Osteocyte (in vitro differentiated cells): ENCODE measurements around the gene IGF2. TPM values are rescaled to one million over a fixed set of nuclear protein-coding genes. Genes with fewer than 3 reads are reported as not detected.

ENCODE experiments used
- DNase-seq: peaks from one replicate; pipeline ENCODE4 v3.0.0; 2021; ENCODE audit warnings: mixed read lengths; ENCODE audit not compliant: unreplicated experiment; ENCODE audit errors: extremely low spot score
- H3K27ac Mint-ChIP-seq: one replicate; pipeline ENCODE4 v1.8.0; 2021; ENCODE audit warnings: mild to moderate bottlenecking, mixed read lengths; ENCODE audit not compliant: unreplicated experiment
- H3K27me3 Mint-ChIP-seq: one replicate; pipeline ENCODE4 v1.8.0; 2021; ENCODE audit warnings: mixed read lengths; ENCODE audit not compliant: unreplicated experiment
- H3K36me3 Mint-ChIP-seq: one replicate; pipeline ENCODE4 v1.8.0; 2021; ENCODE audit warnings: mixed read lengths; ENCODE audit not compliant: unreplicated experiment
- H3K4me1 Mint-ChIP-seq: one replicate; pipeline ENCODE4 v1.8.0; 2021; ENCODE audit warnings: mixed read lengths; ENCODE audit not compliant: unreplicated experiment
- H3K4me3 Mint-ChIP-seq: one replicate; pipeline ENCODE4 v1.8.0; 2021; ENCODE audit warnings: mild to moderate bottlenecking, moderate library complexity, mixed read lengths; ENCODE audit not compliant: unreplicated experiment
- H3K9me3 Mint-ChIP-seq: one replicate; pipeline ENCODE4 v1.8.0; 2021; ENCODE audit warnings: mixed read lengths; ENCODE audit not compliant: unreplicated experiment
- total RNA-seq: library from RNA; stranded (reverse); gene quantifications from 2 replicates; pipeline ENCODE4 v1.2.1, GENCODE V29; 2021
- TF ChIP-seq, protein P1 (sequence below): fragments of 200-600 bp; sonication (generic); IDR thresholded peaks from 2 replicates; pipeline ENCODE4 v1.5.0; 2021; ENCODE audit warnings: antibody characterized with exemption, mild to moderate bottlenecking, moderate library complexity

The IGF2 gene
- total RNA-seq, 1 donor from 2014 or later = 590 TPM

GRCh38 chr11:2174361-2174760 lies 35.2 kb upstream of the IGF2 start:
- no peaks in the 10 kb centered on the region for H3K27me3 Mint-ChIP-seq
- no peaks in the 10 kb centered on the region for H3K9me3 Mint-ChIP-seq
- H3K4me1 Mint-ChIP-seq = peaks cover 10% of the 10 kb centered on the region
- no peak overlapping the region for H3K4me3 Mint-ChIP-seq
- TF ChIP-seq, protein P1, sequence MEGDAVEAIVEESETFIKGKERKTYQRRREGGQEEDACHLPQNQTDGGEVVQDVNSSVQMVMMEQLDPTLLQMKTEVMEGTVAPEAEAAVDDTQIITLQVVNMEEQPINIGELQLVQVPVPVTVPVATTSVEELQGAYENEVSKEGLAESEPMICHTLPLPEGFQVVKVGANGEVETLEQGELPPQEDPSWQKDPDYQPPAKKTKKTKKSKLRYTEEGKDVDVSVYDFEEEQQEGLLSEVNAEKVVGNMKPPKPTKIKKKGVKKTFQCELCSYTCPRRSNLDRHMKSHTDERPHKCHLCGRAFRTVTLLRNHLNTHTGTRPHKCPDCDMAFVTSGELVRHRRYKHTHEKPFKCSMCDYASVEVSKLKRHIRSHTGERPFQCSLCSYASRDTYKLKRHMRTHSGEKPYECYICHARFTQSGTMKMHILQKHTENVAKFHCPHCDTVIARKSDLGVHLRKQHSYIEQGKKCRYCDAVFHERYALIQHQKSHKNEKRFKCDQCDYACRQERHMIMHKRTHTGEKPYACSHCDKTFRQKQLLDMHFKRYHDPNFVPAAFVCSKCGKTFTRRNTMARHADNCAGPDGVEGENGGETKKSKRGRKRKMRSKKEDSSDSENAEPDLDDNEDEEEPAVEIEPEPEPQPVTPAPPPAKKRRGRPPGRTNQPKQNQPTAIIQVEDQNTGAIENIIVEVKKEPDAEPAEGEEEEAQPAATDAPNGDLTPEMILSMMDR = no peak
- no peaks in the 10 kb centered on the region for H3K36me3 Mint-ChIP-seq
- no peak for DNase-seq
- H3K27ac Mint-ChIP-seq = no peak overlapping the region

- no peak for DNase-seq
- TF ChIP-seq, protein P1 = no peak
- Mint-ChIP-seq H3K27ac (no peak overlapping the region), H3K4me1 (peaks cover 4% of the 10 kb centered on the region), H3K27me3 (no peaks in the 10 kb centered on the region), H3K4me3 (no peak overlapping the region), H3K36me3 (no peaks in the 10 kb centered on the region), H3K9me3 (no peaks in the 10 kb centered on the region)
Measured at GRCh38 chr11:2173761-2174160, 34.6 kb upstream of the IGF2 start.

DNA sequence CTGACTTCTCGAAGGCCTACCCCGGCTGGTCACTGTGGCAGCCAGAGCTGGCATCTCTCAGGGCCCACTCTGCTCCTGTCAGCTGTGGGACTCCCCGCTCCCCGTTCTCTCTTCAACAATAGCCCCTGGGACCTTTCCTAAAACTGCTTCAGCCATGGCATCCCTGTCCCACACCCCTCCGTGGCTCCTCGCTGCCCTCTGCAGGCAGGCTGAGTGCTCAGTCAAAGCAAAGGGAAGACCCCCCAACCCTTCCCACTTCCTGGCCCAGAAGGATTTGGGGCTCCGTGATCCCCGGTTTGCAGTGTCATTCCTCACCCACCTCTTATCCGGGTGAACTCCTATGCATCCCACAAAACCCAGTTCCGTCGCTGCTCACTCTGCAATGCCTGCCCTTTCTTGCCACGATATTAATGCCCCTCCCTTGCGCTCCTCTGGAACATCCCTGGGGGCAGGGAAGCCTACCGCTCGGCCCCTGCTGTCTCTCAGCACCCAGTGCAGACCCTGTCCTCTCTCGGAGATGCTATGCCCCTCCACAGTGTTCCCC lies 34.0 kb upstream of the IGF2 start:
- Mint-ChIP-seq H3K9me3 (no peaks in the 10 kb centered on the region), H3K4me3 (no peak overlapping the region), H3K27me3 (no peaks in the 10 kb centered on the region), H3K27ac (no peak overlapping the region), H3K4me1 (peaks cover 2% of the 10 kb centered on the region), H3K36me3 (no peaks in the 10 kb centered on the region)
- no peak for DNase-seq
- TF ChIP-seq, protein P1 = peak; percentile 55

DNA sequence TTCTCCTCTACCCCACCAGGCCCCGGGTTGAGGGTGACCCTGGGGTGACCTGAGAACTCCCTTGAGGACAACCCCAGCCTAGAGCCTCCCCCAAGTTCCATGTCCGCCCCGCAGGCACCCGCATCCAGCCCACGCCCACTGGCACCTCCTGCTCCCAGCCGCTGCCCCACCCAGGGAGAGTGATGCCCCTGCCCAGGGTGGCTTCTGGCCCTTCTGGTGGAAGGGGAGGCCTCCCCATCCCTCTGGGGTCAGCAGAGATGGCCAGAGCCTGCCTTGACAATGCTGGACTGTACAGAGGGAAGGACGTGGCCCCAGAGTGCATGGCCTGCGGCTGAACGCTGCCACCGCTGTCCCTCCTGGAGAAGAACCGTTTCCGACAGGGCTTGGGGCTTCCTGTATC lies 33.5 kb upstream of the IGF2 start:
- TF ChIP-seq, protein P1 = no peak
- Mint-ChIP-seq H3K27me3 (no peaks in the 10 kb centered on the region), H3K4me1 (peaks cover 2% of the 10 kb centered on the region), H3K36me3 (no peaks in the 10 kb centered on the region), H3K9me3 (no peaks in the 10 kb centered on the region), H3K4me3 (no peak overlapping the region), H3K27ac (no peak overlapping the region)
- DNase-seq = no peak

GRCh38 chr11:2171591-2172003 lies 32.4 kb upstream of the IGF2 start, which contains the start of gene TH:
TSS of gene TH (minus strand) at chr11:2171815. CDS start at chr11:2171786, 29 bp downstream.
- TF ChIP-seq, protein P1 = no peak
- H3K4me3 Mint-ChIP-seq = no peak within 1 kb of the TSS
- DNase-seq = no peak
- H3K27ac Mint-ChIP-seq = no peak within 1 kb of the TSS
- no peaks in the 10 kb centered on the region for H3K36me3 Mint-ChIP-seq
- H3K9me3 Mint-ChIP-seq = no peaks in the 10 kb centered on the region
- H3K27me3 Mint-ChIP-seq = no peaks in the 10 kb centered on the region
- peaks cover 2% of the 10 kb centered on the region for H3K4me1 Mint-ChIP-seq
